Peyer's patch (tissue), 4 donors: ENCODE results near the gene HHAT. TPM values are rescaled to one million over a fixed set of nuclear protein-coding genes. Genes with fewer than 3 reads are reported as not detected.
A peak's percentile ranks its signal among the peaks of the same experiment; 100 is the strongest.

Source experiments
- DNase-seq, 3 donors: peaks; one replicate each; pipeline ENCODE4 v3.0.0-alpha.2; 2017 to 2019
- H3K27ac ChIP-seq, 4 donors: fragments of 200-600 bp; sonication (generic); one replicate each; pipeline ENCODE4 v1.5.1; 2016 to 2019
- H3K27me3 ChIP-seq, 2 donors: fragments of 200-600 bp; sonication (generic); one replicate each; pipeline ENCODE4 v1.5.1; 2019
- H3K36me3 ChIP-seq, 3 donors: fragments of 200-600 bp; sonication (generic); one replicate each; pipeline ENCODE4 v1.5.1; 2016 to 2019
- H3K4me1 ChIP-seq, 4 donors: fragments of 200-600 bp; sonication (generic); one replicate each; pipeline ENCODE4 v1.5.1; 2016 to 2019
- H3K4me3 ChIP-seq, 4 donors: fragments of 200-600 bp; sonication (generic); 1 replicate in 3 of 4; 2 replicates in 1 of 4; pipeline ENCODE4 v1.5.1; 2016 to 2019; ENCODE audit warnings: mild to moderate bottlenecking in 1 of 4
- H3K9me3 ChIP-seq, 4 donors: fragments of 200-600 bp; sonication (generic); one replicate each; pipeline ENCODE4 v1.5.1; 2016 to 2019; ENCODE audit warnings: mild to moderate bottlenecking in 1 of 4
- CTCF ChIP-seq, 6 experiments: fragments of 450-650 bp in 4 of 6; fragments of 200-600 bp in 2 of 6; sonication (generic) in 1 of 6; IDR thresholded peaks; one replicate each; pipeline ENCODE4 v1.5.1; 2017 to 2019; ENCODE audit warnings: antibody characterized with exemption in 6 of 6, mild to moderate bottlenecking in 3 of 6, moderate library complexity in 1 of 6
- POLR2A ChIP-seq, 2 donors: fragments of 450-650 bp; IDR thresholded peaks; one replicate each; pipeline ENCODE4 v1.5.1; 2017; ENCODE audit warnings: antibody characterized with exemption in 2 of 2, mild to moderate bottlenecking in 2 of 2, moderate library complexity in 2 of 2
- total RNA-seq, 4 donors: library from RNA; depleted of rRNA; stranded (reverse); fragments of >200 nt; gene quantifications; one replicate each; pipeline ENCODE4 v1.1.0, GENCODE V29; 2016

The HHAT gene
- total RNA-seq, 4 donors from 2014 or later: 2.3 to 16.9 (median 7.3) TPM

- TF ChIP-seq CTCF (IDR thresholded peaks at IDR 0.05): no peak
- no peak for TF ChIP-seq POLR2A (IDR thresholded peaks at IDR 0.05)
- no peaks in the 10 kb centered on the region for H3K27me3 ChIP-seq
- no peaks in the 10 kb centered on the region for H3K36me3 ChIP-seq
- no peak overlapping the region for H3K4me3 ChIP-seq
- peak in 1 of 3 donors; percentile 61 for DNase-seq
- H3K9me3 ChIP-seq: no peaks in the 10 kb centered on the region
- H3K27ac ChIP-seq: peak overlapping the region in 1 of 4 donors; percentile 58
- no peaks in the 10 kb centered on the region for H3K4me1 ChIP-seq
Measured at GRCh38 chr1:210598135-210598652, 269.5 kb downstream of the HHAT start.

DNA sequence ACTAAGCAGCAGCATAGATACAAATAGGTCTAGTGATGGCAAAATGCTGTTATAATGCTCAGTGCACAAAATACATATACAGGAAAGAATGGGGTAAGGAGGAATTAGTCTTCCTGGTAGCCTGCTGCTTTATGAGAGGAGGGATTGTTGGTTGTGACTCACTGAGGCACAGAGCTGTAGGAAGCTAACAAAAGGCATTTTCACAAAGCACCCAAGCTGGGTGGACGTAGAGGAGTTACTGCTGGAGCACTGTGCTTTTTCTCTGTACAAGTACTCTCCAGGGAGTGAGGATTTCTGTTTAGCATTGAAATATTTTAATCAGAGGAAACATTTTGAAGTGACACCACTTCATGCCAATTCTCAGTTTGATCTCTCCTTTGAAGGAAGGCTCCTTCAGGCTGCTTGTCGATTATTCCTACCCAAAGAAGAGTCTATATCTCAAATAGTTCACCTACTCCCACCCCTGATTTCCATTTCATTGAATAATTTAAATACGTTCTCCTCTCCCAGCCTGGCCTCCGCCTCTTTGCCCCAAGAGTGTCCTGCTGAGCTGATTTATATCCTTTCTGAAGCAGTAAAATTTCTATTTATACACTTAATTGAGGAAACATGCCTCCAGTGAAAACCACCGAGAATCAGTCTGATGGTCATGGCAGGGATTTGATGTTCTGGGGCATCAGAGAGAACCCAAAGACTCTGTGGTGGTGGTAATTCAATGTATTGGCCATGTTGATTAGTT lies 271.9 kb downstream of the HHAT start:
- H3K9me3 ChIP-seq: no peaks in the 10 kb centered on the region
- no peaks in the 10 kb centered on the region for H3K36me3 ChIP-seq
- no peak overlapping the region for H3K27ac ChIP-seq
- H3K4me3 ChIP-seq: no peak overlapping the region
- no peak for TF ChIP-seq CTCF (IDR thresholded peaks at IDR 0.05)
- TF ChIP-seq POLR2A (IDR thresholded peaks at IDR 0.05): no peak
- H3K4me1 ChIP-seq: no peaks in the 10 kb centered on the region
- H3K27me3 ChIP-seq: no peaks in the 10 kb centered on the region
- DNase-seq: no peak

DNA sequence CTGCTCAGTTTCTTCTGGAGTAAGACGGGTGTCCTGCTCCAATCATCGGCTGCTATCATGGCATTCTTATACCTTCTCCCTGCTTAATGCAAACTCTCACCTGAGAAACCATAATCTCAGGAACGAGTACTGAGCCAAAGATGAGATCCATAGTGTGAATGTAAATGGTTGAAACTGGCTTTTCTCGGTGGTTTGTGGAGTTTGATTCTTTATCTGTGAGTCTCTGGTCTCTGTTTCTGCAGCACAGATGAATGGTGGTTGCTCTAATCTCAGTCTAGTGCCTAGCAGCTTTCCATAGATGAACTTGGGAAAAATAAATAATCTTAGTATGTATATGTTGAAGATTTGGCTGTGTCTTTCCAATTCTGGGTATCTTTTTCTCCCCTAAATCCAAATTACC lies 274.4 kb downstream of the HHAT start:
- H3K4me1 ChIP-seq: no peaks in the 10 kb centered on the region
- no peaks in the 10 kb centered on the region for H3K27me3 ChIP-seq
- no peak for DNase-seq
- no peak overlapping the region for H3K27ac ChIP-seq
- no peak overlapping the region for H3K4me3 ChIP-seq
- H3K9me3 ChIP-seq: no peaks in the 10 kb centered on the region
- TF ChIP-seq POLR2A (IDR thresholded peaks at IDR 0.05) (no peak), CTCF (IDR thresholded peaks at IDR 0.05) (no peak)
- H3K36me3 ChIP-seq: no peaks in the 10 kb centered on the region

DNA sequence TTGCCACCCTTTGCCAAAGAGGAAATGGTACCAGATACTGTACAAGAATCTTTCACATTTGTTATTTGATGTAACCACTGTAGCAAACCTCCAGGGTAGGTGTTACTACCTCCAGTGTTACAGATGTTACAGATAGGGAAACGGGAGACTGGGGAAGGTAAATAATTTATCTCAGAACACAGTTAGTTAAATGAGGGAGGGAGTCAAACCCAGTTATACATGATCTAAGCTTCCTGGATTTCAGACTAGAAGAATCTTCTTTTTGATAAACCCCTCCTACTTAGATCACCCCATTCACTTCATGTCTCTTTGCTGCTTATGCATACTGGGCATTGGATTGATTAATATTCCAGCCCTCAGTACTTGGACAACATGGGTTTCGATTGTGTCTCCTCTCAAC lies 276.4 kb downstream of the HHAT start:
- TF ChIP-seq CTCF (IDR thresholded peaks at IDR 0.05): no peak
- TF ChIP-seq POLR2A (IDR thresholded peaks at IDR 0.05): no peak
- no peaks in the 10 kb centered on the region for H3K27me3 ChIP-seq
- H3K36me3 ChIP-seq: no peaks in the 10 kb centered on the region
- no peak for DNase-seq
- H3K4me1 ChIP-seq: no peaks in the 10 kb centered on the region
- no peak overlapping the region for H3K27ac ChIP-seq
- no peaks in the 10 kb centered on the region for H3K9me3 ChIP-seq
- no peak overlapping the region for H3K4me3 ChIP-seq

DNA sequence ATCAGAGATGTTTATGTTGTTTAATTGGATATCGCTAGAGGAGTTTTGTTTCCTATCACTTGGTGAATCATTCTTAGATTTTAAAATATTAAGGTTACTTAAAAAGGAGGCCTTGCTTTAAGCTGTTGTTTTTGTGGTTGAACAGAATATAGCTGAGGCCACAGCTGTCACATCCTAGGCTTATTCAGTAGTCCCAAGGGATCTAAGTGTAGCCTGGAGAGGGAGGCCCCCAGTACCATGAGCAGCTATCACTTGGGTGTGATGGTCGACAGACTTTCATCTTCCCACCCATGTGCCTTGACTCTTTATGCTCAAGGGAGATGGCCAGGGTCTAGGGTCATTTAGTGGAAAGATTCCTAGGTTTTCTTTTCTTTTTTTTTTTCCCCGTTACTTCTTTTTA lies 278.7 kb downstream of the HHAT start:
- Histone ChIP-seq H3K4me1 (no peaks in the 10 kb centered on the region), H3K4me3 (no peak overlapping the region)
- DNase-seq: no peak

More for the DNA sequence above, 278.7 kb downstream of the HHAT start:
- Histone ChIP-seq H3K27me3 (no peaks in the 10 kb centered on the region), H3K27ac (no peak overlapping the region), H3K9me3 (no peaks in the 10 kb centered on the region), H3K36me3 (no peaks in the 10 kb centered on the region)
- TF ChIP-seq POLR2A (IDR thresholded peaks at IDR 0.05) (no peak), CTCF (IDR thresholded peaks at IDR 0.05) (no peak)
